Uterus (tissue), 4 donors: ENCODE results near the gene EXOC4. TPM values are rescaled to one million over a fixed set of nuclear protein-coding genes. Genes with fewer than 3 reads are reported as not detected.

ENCODE experiments used
- DNase-seq, 2 donors: peaks; one replicate each; pipeline ENCODE4 v3.0.0-alpha.2; 2019 to 2020
- H3K27ac ChIP-seq, 2 donors: fragments of 200-600 bp; sonication (generic); 1 replicate in 1 of 2; 2 replicates in 1 of 2; pipeline ENCODE4 v1.5.1; 2016 to 2018
- H3K27me3 ChIP-seq, 2 donors: fragments of 200-600 bp; sonication (generic); one replicate each; pipeline ENCODE4 v1.5.1; 2018 to 2019; ENCODE audit warnings: control low read depth in 1 of 2
- H3K36me3 ChIP-seq, 2 donors: fragments of 200-600 bp; sonication (generic); one replicate each; pipeline ENCODE4 v1.5.1; 2019; ENCODE audit warnings: control low read depth in 1 of 2
- H3K4me1 ChIP-seq, 2 donors: fragments of 200-600 bp; sonication (generic); one replicate each; pipeline ENCODE4 v1.5.1; 2018 to 2019; ENCODE audit warnings: control low read depth in 1 of 2
- H3K4me3 ChIP-seq, 2 donors: fragments of 200-600 bp; sonication (generic); 1 replicate in 1 of 2; 2 replicates in 1 of 2; pipeline ENCODE4 v1.5.1; 2018 to 2019; ENCODE audit warnings: mild to moderate bottlenecking in 1 of 2
- H3K9me3 ChIP-seq, 2 donors: fragments of 200-600 bp; sonication (generic); one replicate each; pipeline ENCODE4 v1.5.1; 2019; ENCODE audit warnings: control low read depth in 1 of 2
- CTCF ChIP-seq, 4 experiments: fragments of 200-600 bp in 2 of 4; fragments of 450-650 bp in 2 of 4; sonication (generic) in 2 of 4; IDR thresholded peaks; one replicate each; pipeline ENCODE4 v1.5.1; 2016 to 2019; ENCODE audit warnings: antibody characterized with exemption in 4 of 4, mild to moderate bottlenecking in 2 of 4, moderate library complexity in 1 of 4
- POLR2A ChIP-seq, 2 donors: fragments of 450-650 bp; IDR thresholded peaks; one replicate each; pipeline ENCODE4 v1.6.1; 2016; ENCODE audit warnings: antibody characterized with exemption in 2 of 2, mild to moderate bottlenecking in 1 of 2, moderate library complexity in 1 of 2
- intact Hi-C: fragments of 100-400 bp; cut with DNase I; formaldehyde crosslinking; loops from one replicate; pipeline ENCODE4 v1.15.1; 2023; ENCODE audit warnings: low total_unique reads
- total RNA-seq, 4 donors: library from RNA; depleted of rRNA in 3 of 4; stranded (reverse); fragments of >200 nt in 3 of 4; gene quantifications; one replicate each; pipeline versions ENCODE4 v1.1.0 to v1.2.4, GENCODE V29; 2014 to 2023
- donor health status: DM: yes; HTN: yes; CAD: no.

Gene EXOC4
- total RNA-seq, 4 donors from 2014 or later, result 27.2 to 126 (median 65.4) TPM

GRCh38 chr7:133568544-133568943 is 315.7 kb downstream of the EXOC4 start:
- Histone ChIP-seq H3K27ac (no peak overlapping the region), H3K4me1 (no peaks in the 10 kb centered on the region), H3K9me3 (no peaks in the 10 kb centered on the region), H3K4me3 (no peak overlapping the region), H3K36me3 (no peaks in the 10 kb centered on the region), H3K27me3 (no peaks in the 10 kb centered on the region)
- DNase-seq, result no peak
- TF ChIP-seq CTCF (IDR thresholded peaks at IDR 0.05) (no peak), POLR2A (IDR thresholded peaks at IDR 0.05) (no peak)
- intact Hi-C loops, result no loop called here

- intact Hi-C loops, result no loop called here
- no peaks in the 10 kb centered on the region for H3K36me3 ChIP-seq
- no peaks in the 10 kb centered on the region for H3K4me1 ChIP-seq
- no peaks in the 10 kb centered on the region for H3K9me3 ChIP-seq
- no peak overlapping the region for H3K4me3 ChIP-seq
- H3K27me3 ChIP-seq, result no peaks in the 10 kb centered on the region
- no peak for TF ChIP-seq CTCF (IDR thresholded peaks at IDR 0.05)
- no peak for TF ChIP-seq POLR2A (IDR thresholded peaks at IDR 0.05)
- H3K27ac ChIP-seq, result no peak overlapping the region
- no peak for DNase-seq
These were observed 317.4 kb downstream of the EXOC4 start for GRCh38 chr7:133570321-133570720.

GRCh38 chr7:133571076-133571475 is 318.2 kb downstream of the EXOC4 start:
- DNase-seq, result no peak
- TF ChIP-seq POLR2A (IDR thresholded peaks at IDR 0.05) (no peak), CTCF (IDR thresholded peaks at IDR 0.05) (no peak)
- no peaks in the 10 kb centered on the region for H3K9me3 ChIP-seq
- intact Hi-C loops, result no loop called here
- no peaks in the 10 kb centered on the region for H3K4me1 ChIP-seq
- H3K4me3 ChIP-seq, result no peak overlapping the region
- H3K36me3 ChIP-seq, result no peaks in the 10 kb centered on the region
- no peaks in the 10 kb centered on the region for H3K27me3 ChIP-seq
- H3K27ac ChIP-seq, result no peak overlapping the region

- H3K4me3 ChIP-seq, result no peak overlapping the region
- no peaks in the 10 kb centered on the region for H3K4me1 ChIP-seq
- H3K9me3 ChIP-seq, result no peaks in the 10 kb centered on the region
- DNase-seq, result no peak
- no peak overlapping the region for H3K27ac ChIP-seq
- TF ChIP-seq CTCF (IDR thresholded peaks at IDR 0.05) (no peak), POLR2A (IDR thresholded peaks at IDR 0.05) (no peak)
- intact Hi-C loops, result no loop called here
- no peaks in the 10 kb centered on the region for H3K36me3 ChIP-seq
- no peaks in the 10 kb centered on the region for H3K27me3 ChIP-seq
These were observed 319.2 kb downstream of the EXOC4 start for GRCh38 chr7:133572087-133572486.

- no peaks in the 10 kb centered on the region for H3K27me3 ChIP-seq
- no peaks in the 10 kb centered on the region for H3K4me1 ChIP-seq
- no peak overlapping the region for H3K4me3 ChIP-seq
- no peak overlapping the region for H3K27ac ChIP-seq
- TF ChIP-seq POLR2A (IDR thresholded peaks at IDR 0.05) (no peak), CTCF (IDR thresholded peaks at IDR 0.05) (no peak)
- intact Hi-C loops, result no loop called here
- no peak for DNase-seq
- no peaks in the 10 kb centered on the region for H3K36me3 ChIP-seq
- H3K9me3 ChIP-seq, result no peaks in the 10 kb centered on the region
These were observed 320.0 kb downstream of the EXOC4 start for GRCh38 chr7:133572843-133573242.
